Measurements from ENCODE around the gene KRT25. TPM values are rescaled to one million over a fixed set of nuclear protein-coding genes. Genes with fewer than 3 reads are reported as not detected.

Gene KRT25
- total and polyA plus RNA-seq, 2 experiments from 2014 or later = not detected

DNA sequence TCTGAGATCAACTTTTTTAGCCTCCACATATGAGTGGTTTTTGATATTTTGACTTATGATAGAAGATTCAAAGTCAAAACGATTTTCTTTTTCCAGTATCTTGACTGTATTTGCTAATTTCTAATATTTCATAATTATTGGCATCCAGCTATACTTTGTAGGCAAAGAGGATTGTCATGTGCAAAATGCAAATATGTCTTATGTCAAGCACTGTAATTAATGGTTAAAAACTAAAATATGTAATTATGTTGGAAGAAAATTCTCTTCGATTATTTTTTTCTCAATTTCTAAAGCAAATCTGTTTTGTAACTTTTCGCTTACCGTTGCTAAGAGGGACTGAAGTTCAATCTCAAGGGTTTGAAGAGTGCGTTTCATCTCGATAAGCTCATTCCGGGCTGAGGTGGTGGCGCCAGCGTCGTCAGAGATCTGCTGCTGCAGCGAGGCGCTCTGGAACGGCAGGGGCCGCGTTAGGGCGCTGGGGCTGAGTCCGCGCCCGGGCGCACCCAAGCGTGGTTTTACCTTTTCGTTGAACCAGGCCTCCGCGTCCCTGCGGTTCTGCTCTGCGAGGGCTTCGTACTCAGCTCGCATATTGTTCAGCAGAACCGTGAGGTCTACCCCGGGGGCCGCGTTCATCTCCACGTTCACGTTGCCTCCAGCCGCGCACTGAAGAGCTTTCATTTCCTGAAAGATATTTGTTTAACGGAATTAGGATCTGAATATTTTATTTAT lies 24.2 kb upstream of the KRT25 start:
- Histone ChIP-seq H4K20me1 (ENCODE audit: insufficient read depth, poor library complexity, severe bottlenecking) (no peaks in the 10 kb centered on the region), H3K4me1 (ENCODE audit: insufficient read depth) (no peaks in the 10 kb centered on the region), H3K9me3 (ENCODE audit: low read depth) (no peaks in the 10 kb centered on the region), H3K4me3 (no peak overlapping the region), H3K79me2 (no peaks in the 10 kb centered on the region), H2AFZ (no peak overlapping the region), H3K36me3 (replicated peaks; ENCODE audit: insufficient read depth, low read depth) (no peaks in the 10 kb centered on the region), H3K9me2 (replicated peaks; ENCODE audit: insufficient read depth) (no peaks in the 10 kb centered on the region), H3K27ac (no peak overlapping the region), H3K4me2 (no peak overlapping the region), H3K27me3 (peaks cover 6% of the 10 kb centered on the region)
- TF ChIP-seq EZH2 (IDR thresholded peaks at IDR 0.05; ENCODE audit: borderline replicate concordance) (no peak), EZH2phosphoT487 (IDR thresholded peaks at IDR 0.05; ENCODE audit: low read depth, severe bottlenecking, unreplicated experiment) (no peak)
- DNase-seq (ENCODE audit: low spot score) = no peak
- WGBS (ENCODE audit: low lambda C conversion rate, missing lambda C conversion rate) = 91% methylated on average over 37 of the region's 37 CpGs

DNA sequence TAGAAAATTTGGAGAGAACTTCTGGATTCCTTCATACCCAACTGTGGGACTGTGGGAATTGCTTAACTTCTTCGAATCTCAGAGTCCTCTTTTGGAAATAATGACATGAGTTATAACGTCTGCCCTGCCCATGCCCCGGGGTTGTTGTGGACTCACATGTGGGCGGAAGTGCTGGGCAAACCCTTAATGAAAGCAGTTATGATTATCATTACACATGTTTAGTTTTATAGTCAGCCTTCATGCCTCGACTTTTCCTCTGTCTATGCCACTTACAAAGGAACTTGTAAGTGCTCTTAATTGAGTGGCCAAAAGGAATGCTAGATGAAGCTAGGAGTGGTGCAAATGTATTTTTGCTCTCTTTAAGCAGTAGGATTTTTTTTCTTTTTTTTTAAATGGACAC lies 23.3 kb upstream of the KRT25 start:
- no peak for DNase-seq (ENCODE audit: low spot score)
- TF ChIP-seq, protein P1, sequence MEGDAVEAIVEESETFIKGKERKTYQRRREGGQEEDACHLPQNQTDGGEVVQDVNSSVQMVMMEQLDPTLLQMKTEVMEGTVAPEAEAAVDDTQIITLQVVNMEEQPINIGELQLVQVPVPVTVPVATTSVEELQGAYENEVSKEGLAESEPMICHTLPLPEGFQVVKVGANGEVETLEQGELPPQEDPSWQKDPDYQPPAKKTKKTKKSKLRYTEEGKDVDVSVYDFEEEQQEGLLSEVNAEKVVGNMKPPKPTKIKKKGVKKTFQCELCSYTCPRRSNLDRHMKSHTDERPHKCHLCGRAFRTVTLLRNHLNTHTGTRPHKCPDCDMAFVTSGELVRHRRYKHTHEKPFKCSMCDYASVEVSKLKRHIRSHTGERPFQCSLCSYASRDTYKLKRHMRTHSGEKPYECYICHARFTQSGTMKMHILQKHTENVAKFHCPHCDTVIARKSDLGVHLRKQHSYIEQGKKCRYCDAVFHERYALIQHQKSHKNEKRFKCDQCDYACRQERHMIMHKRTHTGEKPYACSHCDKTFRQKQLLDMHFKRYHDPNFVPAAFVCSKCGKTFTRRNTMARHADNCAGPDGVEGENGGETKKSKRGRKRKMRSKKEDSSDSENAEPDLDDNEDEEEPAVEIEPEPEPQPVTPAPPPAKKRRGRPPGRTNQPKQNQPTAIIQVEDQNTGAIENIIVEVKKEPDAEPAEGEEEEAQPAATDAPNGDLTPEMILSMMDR (IDR thresholded peaks at IDR 0.05; ENCODE audit: poor library complexity) = no peak
- TF ChIP-seq EZH2 (IDR thresholded peaks at IDR 0.05; ENCODE audit: borderline replicate concordance) = no peak
- TF ChIP-seq EZH2phosphoT487 (IDR thresholded peaks at IDR 0.05; ENCODE audit: low read depth, severe bottlenecking, unreplicated experiment) = no peak

DNA sequence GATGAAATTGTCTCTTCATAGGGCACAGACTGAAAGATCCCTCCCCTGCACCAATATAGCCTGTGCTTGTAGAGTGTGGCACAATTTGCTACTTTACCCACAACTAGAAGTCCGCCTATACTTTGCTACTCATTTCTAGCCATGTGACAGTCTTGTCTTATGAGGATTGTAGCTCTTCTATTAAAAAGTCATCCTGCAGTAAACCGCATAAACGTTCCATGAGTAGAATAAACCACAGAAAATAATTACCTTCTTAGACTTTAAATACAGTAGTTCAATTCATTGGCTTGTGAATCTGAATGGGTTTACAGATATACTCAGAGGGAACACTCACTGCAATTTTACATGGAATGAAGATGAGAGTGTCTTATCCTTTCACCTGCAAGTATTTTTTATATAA lies 22.8 kb upstream of the KRT25 start:
- Histone ChIP-seq H4K20me1 (ENCODE audit: insufficient read depth, poor library complexity, severe bottlenecking) (no peaks in the 10 kb centered on the region), H3K79me2 (no peaks in the 10 kb centered on the region), H3K9me3 (ENCODE audit: low read depth) (no peaks in the 10 kb centered on the region), H2AFZ (no peak overlapping the region), H3K36me3 (replicated peaks; ENCODE audit: insufficient read depth, low read depth) (no peaks in the 10 kb centered on the region), H3K4me3 (no peak overlapping the region), H3K4me2 (no peak overlapping the region), H3K9me2 (replicated peaks; ENCODE audit: insufficient read depth) (no peaks in the 10 kb centered on the region), H3K27me3 (peaks cover 6% of the 10 kb centered on the region), H3K4me1 (ENCODE audit: insufficient read depth) (no peaks in the 10 kb centered on the region), H3K27ac (no peak overlapping the region)
- DNase-seq (ENCODE audit: low spot score) = no peak
- TF ChIP-seq, protein P1 (IDR thresholded peaks at IDR 0.05; ENCODE audit: poor library complexity) = no peak
- no peak for TF ChIP-seq EZH2 (IDR thresholded peaks at IDR 0.05; ENCODE audit: borderline replicate concordance)
- no peak for TF ChIP-seq EZH2phosphoT487 (IDR thresholded peaks at IDR 0.05; ENCODE audit: low read depth, severe bottlenecking, unreplicated experiment)
- WGBS (ENCODE audit: low lambda C conversion rate, missing lambda C conversion rate) = 89% methylated on average over 3 of the region's 3 CpGs

More for the DNA sequence above, 23.3 kb upstream of the KRT25 start:
- no peaks in the 10 kb centered on the region for H3K4me1 ChIP-seq (ENCODE audit: insufficient read depth)
- no peaks in the 10 kb centered on the region for H3K79me2 ChIP-seq
- H3K36me3 ChIP-seq (replicated peaks; ENCODE audit: insufficient read depth, low read depth) = no peaks in the 10 kb centered on the region
- no peaks in the 10 kb centered on the region for H4K20me1 ChIP-seq (ENCODE audit: insufficient read depth, poor library complexity, severe bottlenecking)
- no peaks in the 10 kb centered on the region for H3K9me2 ChIP-seq (replicated peaks; ENCODE audit: insufficient read depth)
- no peak overlapping the region for H2AFZ ChIP-seq
- 79% methylated on average over 5 of the region's 5 CpGs for WGBS (ENCODE audit: low lambda C conversion rate, missing lambda C conversion rate)
- peaks cover 6% of the 10 kb centered on the region for H3K27me3 ChIP-seq
- no peak overlapping the region for H3K27ac ChIP-seq
- H3K9me3 ChIP-seq (ENCODE audit: low read depth) = no peaks in the 10 kb centered on the region
- H3K4me2 ChIP-seq = no peak overlapping the region
- H3K4me3 ChIP-seq = no peak overlapping the region

DNA sequence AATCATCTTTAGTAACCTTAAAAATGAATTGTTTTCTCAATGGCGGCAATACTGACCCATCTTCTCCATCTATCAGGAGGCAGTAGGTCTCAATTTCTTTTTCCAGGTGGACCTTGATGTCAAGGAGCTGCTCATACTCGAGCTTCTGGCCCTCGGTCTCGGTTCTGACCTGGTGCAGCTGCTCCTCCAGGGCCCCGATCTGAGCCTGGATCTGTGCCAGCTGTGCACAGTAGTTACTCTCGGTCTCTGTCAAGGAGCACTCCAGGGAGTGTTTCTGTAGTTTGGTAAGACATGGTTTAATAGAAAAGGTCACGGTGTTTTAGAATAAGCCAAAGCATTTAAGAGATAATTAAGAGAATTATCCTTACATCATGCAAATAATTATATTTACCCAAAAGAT lies 22.3 kb upstream of the KRT25 start:
- Histone ChIP-seq H3K4me1 (ENCODE audit: insufficient read depth) (no peaks in the 10 kb centered on the region), H3K27ac (no peak overlapping the region), H3K4me2 (no peak overlapping the region), H3K36me3 (replicated peaks; ENCODE audit: insufficient read depth, low read depth) (no peaks in the 10 kb centered on the region), H4K20me1 (ENCODE audit: insufficient read depth, poor library complexity, severe bottlenecking) (no peaks in the 10 kb centered on the region), H3K4me3 (no peak overlapping the region), H3K9me3 (ENCODE audit: low read depth) (no peaks in the 10 kb centered on the region), H3K27me3 (peaks cover 6% of the 10 kb centered on the region), H2AFZ (no peak overlapping the region), H3K79me2 (no peaks in the 10 kb centered on the region), H3K9me2 (replicated peaks; ENCODE audit: insufficient read depth) (no peaks in the 10 kb centered on the region)
- WGBS (ENCODE audit: low lambda C conversion rate, missing lambda C conversion rate) = 77% methylated on average over 7 of the region's 7 CpGs
- no peak for DNase-seq (ENCODE audit: low spot score)
- TF ChIP-seq EZH2 (IDR thresholded peaks at IDR 0.05; ENCODE audit: borderline replicate concordance) (no peak), EZH2phosphoT487 (IDR thresholded peaks at IDR 0.05; ENCODE audit: low read depth, severe bottlenecking, unreplicated experiment) (no peak)
- TF ChIP-seq, protein P1 (IDR thresholded peaks at IDR 0.05; ENCODE audit: poor library complexity) = no peak
